ENCODE data around the gene TMEM8B.

DNA sequence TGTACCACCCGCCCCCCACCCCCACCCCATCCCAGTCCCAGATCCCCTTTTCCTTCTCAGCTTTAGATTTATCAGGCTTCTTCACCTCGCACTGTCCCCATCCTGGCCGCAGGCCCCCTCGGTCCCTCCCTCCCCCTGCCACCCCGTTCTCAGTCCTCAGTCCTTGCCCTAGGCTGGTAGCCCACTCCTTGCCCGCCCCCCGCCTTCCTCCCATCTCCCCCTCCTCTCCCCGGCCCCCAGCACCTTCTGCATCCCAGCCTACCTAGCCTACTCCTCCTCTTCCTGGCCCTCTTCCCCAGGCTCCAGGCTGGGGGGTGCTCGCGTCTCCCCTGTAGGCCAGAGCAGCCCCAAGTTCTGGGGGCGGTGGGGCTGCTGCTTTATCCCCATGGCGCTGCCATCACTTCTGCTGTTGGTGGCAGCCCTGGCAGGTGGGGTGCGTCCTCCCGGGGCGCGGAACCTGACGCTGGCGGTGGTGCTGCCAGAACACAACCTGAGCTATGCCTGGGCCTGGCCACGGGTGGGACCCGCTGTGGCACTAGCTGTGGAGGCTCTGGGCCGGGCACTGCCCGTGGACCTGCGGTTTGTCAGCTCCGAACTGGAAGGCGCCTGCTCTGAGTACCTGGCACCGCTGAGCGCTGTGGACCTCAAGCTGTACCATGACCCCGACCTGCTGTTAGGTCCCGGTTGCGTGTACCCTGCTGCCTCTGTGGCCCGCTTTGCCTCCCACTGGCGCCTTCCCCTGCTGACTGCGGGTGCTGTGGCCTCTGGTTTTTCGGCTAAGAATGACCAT, 36.8 kb upstream of the TMEM8B start:
- TF ChIP-seq, protein P1, sequence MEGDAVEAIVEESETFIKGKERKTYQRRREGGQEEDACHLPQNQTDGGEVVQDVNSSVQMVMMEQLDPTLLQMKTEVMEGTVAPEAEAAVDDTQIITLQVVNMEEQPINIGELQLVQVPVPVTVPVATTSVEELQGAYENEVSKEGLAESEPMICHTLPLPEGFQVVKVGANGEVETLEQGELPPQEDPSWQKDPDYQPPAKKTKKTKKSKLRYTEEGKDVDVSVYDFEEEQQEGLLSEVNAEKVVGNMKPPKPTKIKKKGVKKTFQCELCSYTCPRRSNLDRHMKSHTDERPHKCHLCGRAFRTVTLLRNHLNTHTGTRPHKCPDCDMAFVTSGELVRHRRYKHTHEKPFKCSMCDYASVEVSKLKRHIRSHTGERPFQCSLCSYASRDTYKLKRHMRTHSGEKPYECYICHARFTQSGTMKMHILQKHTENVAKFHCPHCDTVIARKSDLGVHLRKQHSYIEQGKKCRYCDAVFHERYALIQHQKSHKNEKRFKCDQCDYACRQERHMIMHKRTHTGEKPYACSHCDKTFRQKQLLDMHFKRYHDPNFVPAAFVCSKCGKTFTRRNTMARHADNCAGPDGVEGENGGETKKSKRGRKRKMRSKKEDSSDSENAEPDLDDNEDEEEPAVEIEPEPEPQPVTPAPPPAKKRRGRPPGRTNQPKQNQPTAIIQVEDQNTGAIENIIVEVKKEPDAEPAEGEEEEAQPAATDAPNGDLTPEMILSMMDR (IDR thresholded peaks at IDR 0.05), result no peak
- no peak for TF ChIP-seq POLR2A (IDR thresholded peaks at IDR 0.05)

Data from transverse colon (tissue), 3 donors.